Femur (tissue), 1 donor: ENCODE data around the gene RILPL1.
"Not testable (repeated sequence)": the region's sequence is repeated elsewhere in the genome, so short reads cannot be mapped to it uniquely, and the experiment has no call there.

Experiments
- DNase-seq: peaks from one replicate; pipeline ENCODE4 v3.0.0-alpha.2; 2017

Gene RILPL1

DNA sequence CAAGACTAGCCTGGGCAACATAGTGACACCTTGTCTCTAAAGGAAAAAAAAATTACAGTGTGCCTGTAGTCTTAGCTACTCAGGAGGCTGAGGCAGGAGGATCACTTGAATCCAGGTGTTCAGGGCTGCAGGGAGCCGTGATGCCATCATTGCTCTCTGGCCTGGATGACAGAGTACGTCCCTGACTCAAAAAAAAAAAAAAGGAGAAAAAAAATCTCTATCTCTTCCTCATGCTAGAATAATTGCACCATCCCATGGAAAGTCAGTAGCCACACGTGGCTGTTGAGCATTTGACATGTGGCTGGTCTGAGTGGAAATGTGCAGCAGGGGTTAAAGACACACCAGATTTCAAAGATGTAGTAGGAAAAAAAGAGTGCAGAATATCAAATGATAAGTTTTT is 3.8 kb downstream of the RILPL1 start:
- no peak for DNase-seq

DNA sequence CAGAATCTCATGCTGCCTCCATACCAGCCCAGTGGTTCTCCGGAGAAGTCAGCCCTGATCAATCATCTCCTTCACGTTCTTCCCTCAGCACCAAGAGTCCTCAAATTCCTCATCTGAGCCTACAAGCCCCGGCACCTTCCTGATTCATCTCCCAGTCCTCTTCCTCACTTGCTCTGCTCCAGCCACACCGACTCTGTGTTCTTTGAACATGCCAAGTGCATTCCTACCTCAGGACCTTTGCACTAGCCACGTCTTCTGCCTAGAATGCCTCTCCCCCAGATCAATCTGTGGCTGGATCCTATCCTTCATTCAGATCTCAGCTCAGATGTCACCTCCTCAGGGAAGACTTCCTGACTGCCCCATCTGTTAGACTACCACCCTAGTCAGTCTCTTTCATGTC is 4.7 kb downstream of the RILPL1 start:
- DNase-seq: no peak

DNA sequence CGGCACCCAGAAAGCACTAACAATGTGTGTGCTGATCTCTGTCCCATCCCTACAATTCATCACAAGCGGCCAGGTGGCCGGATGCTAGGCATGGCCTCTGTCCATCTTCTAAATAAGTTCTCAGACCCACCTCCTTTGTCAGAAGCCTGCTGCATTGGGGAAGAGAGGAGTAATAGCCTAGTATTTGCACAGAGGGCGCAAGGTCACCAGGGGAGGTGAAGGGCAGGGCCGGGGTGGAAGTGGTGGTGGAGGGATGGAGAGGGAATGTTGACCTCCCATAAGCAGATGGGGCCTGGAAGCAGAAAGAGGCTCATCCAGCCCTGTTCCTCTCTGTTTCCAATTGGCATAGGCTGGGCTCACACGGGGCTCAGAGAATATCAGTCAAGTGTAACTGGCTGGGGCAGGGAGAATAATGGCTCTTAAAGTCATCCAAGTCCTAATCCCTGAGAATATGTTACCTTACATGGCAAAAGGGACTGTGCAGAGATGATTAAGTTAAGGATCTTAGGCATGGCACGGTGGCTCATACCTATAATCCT is 6.9 kb downstream of the RILPL1 start:
- no peak for DNase-seq

DNA sequence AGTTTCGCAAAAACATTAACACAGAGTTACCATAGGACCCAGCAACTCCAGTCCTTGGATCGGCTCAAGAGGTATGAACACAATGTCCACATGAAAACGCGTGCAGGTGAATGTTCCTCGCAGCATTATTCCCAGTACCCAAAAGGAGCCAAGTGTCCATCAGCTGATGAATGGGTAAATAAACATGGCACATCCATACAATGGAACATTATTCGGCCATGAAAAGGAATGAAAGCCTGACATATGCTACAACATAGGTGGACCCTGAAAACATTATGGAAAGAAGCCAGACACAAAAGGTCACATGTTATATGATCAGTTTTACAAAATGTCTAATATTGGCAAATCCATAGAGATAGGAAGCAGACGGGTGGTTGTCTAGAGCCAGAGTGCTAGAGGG is 9.1 kb downstream of the RILPL1 start:
- DNase-seq: no peak

DNA sequence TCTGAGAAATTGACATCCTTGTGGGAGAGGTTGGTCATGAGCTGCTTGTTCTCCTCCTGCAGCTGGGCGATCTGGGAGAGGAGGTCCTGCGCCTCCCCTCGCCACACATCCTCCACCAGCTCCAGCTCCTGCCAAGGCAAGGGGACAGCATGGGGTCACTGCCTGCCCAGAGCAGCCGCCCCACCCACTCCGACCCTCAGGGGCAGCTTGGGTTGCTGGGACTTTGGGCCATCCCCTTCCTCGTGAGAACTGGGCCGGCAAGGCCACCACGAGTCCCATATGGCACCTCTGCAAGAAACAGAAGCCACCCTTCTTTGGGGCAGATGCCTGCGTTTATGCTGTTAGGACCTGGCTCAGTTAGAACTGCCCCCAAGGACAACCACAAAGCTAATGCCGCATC is 10.0 kb downstream of the RILPL1 start:
- DNase-seq: no peak

DNA sequence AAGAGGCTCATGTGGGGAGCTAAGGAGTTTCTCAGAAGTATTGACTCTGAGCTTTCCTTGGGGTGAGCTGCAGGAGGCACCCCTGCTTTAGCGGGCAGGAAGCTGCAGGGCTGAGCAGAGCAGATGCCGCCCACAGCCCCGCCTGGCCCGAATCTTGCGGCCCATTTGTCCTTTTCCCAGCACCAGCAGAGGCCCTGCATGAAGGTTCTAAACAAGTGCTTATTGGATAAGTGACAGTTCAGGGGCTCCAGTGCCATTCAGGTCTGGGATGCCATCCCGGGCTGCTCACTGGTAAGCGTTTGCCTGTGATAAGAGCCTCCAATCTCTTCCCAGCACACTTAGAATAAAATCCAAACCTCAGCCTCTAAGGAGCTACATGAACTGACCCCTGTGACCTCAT is 11.4 kb downstream of the RILPL1 start:
- DNase-seq: no peak

DNA sequence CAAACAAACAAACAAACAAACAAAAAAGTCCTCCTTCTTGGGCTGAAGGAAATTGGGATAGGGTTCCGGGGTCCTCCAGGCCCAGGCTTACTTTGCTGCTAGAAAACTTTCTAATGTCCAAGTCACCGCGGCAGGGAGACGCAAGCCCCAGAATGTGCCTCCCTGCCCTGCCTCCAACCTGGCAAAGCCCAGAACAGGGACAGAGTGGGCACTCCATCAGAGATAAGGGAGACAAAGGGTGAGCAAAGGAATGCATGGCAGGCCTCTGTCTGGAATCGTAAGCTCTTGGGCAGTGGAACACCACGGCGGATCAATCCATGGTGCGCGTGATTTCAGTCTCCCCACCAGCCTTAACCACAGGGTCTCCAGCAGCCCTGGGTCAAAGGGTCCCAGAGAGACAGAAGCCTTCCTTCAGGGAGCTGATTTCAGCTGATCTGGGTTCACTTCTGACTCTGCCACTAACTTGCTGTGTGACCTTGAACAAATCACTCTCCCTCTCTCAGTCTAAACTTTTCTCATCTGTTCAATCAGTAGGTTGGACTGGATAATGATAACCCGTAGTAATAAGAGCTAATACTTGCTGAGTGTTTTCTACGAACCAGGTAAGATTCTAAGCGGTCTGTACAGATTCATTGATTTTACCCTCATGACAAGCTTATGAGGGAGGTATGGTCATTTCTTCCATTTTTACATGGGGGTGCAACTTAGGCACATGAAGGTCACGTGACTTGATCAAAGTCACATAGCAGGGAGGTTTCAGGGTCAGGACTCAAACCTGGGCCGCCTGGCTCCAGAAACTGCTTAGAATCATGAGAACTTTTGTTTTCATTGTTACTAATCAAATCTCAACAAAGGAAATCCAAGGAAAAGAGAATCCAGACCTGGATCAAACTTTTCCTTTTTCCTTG is 12.7 kb downstream of the RILPL1 start:
- DNase-seq: no peak

DNA sequence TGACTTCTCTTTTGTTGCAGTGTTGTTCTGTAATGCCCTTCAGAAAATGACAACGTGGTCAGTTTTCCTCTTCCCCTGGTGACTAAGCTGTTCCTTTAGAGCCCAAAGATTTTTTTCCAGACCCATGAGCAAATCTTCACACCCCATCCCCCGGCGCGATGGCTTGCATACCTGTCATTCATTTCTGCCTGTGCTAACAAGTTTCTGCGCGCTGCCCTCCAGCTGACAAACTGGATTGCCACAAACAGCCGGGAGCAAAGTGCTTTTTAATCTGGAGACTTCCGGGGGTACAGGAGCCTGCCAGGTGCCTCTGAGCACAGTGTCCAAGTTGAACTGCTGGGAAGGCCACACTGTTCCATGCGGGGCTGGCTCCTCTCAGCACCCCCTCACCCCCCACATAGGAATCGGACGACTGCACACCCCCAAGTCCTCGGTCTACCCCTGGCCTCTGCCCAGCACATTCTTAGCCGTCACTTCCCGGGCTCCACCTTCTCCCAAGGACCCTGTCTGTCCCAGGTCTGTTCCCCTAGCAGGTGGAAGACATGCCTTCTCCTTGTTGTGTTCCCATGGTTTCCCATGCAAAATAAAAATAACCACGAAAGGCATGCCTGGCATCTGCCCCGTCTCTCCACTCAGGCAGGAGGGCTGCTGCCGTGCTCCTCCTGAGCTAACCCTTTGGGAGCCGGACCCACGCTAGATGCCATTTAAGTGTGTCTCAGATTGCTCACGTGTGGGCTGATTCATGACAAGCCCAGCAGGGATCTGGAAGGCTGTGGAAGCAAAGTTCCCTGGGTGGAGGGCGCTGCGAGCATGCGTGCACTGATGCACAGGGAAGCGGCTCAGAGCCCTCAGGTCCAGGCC is 14.1 kb downstream of the RILPL1 start:
- DNase-seq: no peak

DNA sequence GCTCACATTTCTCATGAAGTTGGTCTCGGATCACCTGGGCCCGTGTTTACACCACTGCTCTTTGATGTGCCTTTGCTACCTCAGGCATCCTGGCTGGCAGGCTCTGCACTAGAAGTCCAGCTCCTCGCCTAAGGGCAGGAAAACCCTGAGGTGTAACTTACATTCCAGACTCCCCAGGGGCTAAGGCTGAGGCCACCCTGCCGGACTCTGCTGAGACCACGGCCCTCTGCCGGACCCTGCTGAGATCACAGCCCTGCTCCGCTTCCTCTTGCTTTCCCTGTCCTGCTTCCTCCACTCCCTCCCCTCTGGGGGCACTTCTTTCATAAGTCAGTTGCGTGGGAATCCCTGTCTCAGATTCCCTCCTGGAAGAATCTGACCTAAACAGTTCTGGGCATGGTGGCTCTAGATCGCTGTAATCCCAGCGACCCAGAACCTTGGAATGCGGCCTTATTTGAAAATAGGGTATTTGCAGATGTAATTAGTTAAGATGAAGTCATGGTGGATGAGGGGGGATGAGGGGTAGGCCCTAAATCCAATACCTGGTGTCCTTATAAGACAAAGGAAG is 17.2 kb downstream of the RILPL1 start:
- no peak for DNase-seq

DNA sequence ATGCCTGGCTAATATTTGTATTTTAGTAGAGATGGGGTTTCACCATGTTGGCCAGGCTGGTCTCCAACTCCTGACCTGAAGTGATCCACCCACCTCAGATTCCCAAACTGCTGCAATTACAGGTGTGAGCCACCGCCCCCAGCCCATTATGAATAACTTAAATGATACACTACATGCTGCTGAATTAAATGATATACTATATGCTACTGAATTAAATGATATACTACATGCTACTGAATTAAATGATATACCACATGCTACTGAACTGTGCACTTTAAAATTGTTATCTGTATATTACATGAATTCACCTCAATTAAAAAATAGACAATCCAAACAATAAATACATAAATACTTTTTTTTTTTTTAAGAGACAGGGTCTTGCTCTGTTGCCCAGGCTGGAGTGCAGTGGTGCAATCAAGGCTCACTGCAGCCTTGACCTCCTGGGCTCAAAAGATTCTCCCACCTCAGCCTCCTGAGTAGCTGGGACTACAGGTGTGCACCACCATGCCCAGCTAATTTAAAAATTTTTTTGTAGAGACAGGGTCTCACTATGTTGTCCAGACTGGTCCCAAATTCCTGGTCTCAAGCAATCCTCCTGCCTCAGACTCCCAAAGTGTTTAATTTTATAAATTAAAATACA is 18.8 kb downstream of the RILPL1 start:
- not testable (repeated sequence) for DNase-seq

DNA sequence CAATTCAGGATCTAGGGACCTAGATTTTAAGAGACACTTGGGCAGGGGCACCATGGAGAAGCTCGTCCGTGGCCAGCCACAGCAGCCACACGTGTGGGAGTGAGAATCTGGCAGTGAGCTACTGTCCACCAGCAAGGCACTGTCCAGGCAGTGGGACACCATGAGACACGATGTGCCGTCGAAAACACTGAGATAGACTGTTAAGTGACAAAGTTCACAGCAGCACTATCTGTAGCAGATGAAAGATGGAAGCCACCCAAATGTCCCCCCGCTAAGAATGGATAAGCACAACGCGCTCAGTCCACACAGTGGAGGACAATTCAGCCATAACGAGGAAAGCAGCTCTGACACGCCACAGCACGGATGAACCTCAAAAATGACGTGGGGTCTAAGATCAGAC is 19.7 kb downstream of the RILPL1 start:
- DNase-seq: no peak

DNA sequence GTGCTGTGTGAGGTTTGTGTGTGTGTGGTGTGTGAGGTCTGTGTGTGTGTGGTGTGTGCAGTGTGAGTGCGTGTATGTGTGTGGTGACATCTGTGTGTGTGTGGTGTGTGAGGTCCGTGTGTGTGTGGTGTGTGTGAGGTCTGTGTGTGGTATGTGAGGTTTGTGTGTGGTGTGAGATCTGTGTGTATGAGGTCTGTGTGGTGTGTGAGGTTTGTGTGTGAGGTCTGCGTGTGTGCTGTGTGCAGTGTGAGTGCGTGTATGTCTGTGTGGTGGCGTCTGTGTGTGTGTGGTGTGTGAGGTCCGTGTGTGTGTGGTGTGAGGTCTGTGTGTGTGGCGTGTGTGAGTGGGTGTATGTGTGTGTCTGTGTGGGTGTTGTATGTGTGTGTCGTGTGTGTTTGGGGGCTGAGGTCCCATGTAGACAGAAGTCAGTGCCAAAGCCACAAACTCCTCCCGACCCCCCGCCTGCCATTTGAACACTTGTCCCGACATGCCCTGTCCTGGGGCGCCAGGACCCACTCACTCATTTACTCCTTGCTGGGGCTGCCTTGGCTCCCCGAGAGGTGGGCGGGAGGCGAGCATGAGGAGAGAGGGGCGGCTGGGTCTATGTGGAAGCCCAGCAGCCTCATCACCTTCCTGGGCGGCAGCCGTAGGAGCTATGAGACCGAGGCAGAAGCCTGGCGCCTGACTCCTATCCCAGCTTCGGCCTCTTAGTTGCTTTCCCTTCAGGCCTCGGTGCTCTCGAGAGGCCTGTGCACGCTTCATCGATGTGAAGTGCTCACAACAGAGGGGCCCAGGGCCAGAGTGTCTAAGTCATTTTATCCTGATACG is 20.5 kb downstream of the RILPL1 start:
- DNase-seq: no peak

DNA sequence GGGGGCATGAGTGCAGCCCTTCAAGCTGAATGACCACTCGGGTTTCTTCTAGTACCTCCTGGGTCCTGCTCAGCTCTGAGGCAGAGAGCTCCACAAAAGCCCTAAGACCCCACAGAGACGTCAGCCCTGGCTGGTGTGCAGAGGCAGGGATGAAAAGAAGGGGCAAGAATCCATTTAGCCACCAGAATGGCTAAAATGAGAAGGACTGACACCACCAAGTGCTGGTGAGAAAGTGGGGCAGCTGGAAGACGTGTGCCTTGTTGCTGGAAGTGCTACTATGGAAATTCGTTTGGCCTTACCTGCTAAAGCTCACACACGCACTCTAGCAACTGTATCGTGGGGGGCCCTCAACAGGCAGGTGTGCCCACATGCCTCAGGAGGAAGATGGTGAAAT is 26.7 kb downstream of the RILPL1 start:
- DNase-seq: no peak

DNA sequence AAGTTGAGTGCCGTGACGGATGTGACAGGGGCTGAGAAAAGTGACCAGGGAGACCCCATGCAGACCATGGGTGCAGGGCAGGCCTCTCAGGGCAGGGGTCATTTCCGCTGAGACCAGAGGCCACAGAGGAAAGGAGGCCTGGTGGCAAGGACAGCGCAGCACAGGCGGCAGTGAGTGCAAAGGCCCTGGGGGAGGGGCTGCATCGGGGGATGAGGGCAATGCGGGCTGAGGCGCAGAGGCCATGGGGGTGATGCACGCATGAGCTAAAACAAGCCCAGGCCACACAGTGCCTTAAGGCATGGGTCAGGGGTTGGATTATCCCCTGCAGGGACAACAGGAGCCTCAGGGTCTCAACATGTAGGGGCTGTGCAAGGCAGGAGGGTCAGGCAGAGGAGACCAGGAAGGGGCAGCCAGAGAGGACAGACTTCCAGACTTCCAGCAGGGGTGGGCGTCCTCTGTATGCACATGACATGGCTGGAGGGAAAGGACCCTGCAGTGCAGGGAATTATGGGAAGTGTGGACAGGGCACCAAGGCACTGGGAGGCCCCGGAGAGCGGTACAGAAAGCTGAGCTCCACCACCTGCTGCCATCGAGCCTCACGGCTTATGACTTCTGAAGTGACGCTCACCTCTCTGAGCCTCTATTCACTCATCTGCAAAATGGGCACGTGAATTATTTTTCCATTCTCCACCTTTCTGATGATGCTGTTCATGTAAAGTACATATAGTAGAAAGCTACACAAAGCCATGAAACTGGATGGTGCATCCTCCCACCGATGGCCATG is 27.3 kb downstream of the RILPL1 start:
- no peak for DNase-seq

DNA sequence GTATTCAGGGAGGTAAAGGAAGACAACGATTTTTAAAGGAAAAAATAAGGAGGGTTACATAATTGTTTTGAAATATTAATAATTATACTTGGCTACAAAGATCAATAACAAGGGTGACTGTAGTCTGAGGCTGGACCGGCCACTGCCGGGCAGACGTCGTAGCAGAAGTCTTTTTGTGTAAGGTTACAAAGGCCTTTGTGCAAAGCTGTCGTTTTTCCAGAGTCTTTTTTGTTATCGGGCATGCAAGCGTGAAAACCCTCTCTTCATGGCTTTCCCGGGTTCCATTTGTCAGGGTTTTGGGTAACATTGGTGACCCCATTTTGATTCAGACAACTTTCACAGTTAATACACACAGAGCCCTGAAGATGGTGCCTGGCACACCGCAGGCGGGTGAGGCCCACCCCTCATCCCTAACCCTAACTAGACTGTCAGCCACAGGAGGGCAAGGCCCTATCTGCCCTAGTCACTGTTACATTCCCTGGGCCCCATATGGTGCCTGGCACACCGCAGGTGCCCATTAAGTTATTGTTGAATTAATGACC is 31.3 kb downstream of the RILPL1 start:
- DNase-seq: no peak

DNA sequence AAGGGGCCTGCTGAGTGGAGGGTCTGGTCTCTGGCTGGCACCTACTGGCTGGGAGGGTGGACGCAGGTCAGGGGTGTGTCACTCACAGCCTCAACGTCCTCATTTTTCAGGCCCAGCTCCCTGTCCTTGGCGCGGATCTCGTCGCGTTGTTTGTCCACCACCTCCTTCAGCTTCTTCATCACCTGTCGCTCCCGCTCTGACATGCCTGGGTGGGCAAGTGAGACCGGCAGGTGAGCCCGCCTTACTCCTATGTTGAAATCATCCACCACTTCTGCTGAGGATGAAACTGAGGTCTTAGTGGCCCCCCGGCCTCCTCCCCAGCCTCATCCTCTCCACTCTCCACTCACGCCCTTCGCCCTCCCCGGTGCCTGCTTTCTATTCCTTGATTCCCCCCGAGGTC is 34.2 kb downstream of the RILPL1 start:
- DNase-seq: no peak

DNA sequence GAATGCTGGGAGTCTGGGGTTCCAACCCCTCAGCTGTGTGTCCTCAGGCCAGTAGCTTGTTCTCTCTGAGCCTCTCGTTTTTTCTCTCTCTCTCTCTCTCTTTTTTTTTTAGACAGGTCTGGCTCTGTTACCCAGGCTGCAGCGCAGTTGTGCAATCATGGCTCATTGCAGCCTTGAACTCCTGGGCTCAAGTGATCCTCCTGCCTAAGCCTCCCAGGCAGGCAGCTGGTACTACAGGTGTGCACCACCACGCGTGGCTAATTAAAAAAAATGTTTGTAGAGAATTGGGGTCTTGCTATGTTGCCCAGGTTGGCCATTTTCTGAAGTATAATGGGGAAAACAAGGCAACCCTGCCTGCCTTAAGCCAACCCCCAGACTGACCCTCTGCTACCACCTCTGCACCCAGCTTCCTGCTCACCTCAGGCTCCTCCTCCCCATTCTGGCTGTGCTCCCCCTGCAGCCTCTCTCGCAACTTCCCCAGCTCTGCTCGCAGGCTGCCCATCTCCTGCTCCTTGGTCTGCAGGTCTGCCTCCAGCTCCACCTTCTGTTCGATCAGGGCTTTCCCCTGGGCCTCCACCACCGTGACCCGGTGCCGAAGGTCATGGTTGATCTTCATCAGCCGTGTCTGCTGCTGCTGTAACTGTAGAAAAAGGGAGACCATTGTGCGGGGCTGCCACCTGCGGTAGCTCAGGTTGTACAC is 35.2 kb downstream of the RILPL1 start:
- no peak for DNase-seq

DNA sequence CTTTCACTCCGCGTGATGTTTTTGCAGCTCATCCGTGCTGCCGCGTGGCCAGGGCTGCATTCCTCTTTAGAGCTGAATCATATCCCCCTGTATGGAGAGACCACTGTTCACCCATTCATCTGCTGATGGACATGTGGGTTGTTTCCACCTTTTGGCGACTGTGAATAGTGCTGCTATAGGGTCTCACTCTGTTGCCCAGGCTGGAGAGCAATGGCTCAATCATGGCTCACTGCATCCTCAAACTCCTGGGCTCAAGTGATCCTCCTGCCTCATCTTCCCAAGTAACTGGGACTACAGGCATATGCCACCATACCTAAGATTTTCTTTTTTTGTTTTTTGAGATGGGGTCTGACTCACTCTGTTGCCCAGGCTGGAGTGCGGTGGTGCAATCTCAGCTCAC is 36.5 kb downstream of the RILPL1 start:
- DNase-seq: no peak

DNA sequence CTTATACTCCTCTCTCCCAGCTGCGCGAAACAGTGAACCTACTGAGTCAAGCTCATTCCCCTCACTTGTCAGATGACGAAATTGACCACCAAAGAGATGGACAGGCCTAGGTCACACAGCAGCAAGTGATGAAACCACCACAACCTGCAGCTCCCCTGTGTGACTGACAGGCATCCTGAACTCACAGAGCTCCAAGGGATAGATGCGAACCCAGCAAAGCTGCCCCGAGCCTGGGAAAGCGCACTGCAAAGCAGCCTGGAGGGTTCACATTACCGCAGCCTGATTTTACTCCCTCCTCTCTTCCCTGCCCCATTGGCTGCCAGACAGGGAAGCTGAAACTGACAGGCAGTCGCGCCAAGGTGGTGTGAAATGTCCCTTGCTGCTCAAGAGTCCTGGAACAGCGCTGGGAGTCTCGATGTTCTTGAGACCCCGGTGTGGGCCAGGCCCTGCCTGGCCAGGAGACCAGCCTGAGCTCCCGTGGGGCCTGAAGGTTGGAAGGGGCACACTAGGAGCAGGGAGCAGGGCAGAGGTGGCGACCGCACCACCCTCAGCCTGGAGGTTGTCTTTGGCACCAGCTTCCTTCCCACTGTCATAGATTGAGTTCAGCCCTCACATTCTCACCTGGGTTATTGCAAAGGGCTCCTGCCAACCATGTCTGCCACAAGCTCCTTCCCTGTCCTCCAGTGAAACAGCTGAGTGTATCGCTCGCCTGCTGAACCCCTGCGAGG is 39.2 kb downstream of the RILPL1 start:
- DNase-seq: no peak
